Stimulated activated CD4-positive, alpha-beta T cell treated with anti-CD3 and anti-CD28 coated beads, Interleukin-1b, Interleukin-23, amount 100 ng/mL, for 1 hour (primary cell): ENCODE data around the gene OSCP1.

Experiments used
- DNase-seq, 2 donors: peaks; one replicate each; pipeline ENCODE4 v3.0.0-alpha.2; 2020; ENCODE audit warnings: low read depth in 2 of 2

The OSCP1 gene

GRCh38 chr1:36472656-36473055, 22.4 kb upstream of the OSCP1 start:
- DNase-seq, result no peak

- DNase-seq, result no peak
These were observed 21.8 kb upstream of the OSCP1 start for GRCh38 chr1:36471830-36472641.

- no peak for DNase-seq
These were observed 18.9 kb upstream of the OSCP1 start for GRCh38 chr1:36469163-36469562.

- DNase-seq, result no peak
These were observed 17.6 kb upstream of the OSCP1 start for GRCh38 chr1:36467700-36468455.

GRCh38 chr1:36467027-36467410, 16.8 kb upstream of the OSCP1 start:
- DNase-seq, result no peak

GRCh38 chr1:36466370-36467026, 16.2 kb upstream of the OSCP1 start:
- no peak for DNase-seq

GRCh38 chr1:36465731-36466369, 15.6 kb upstream of the OSCP1 start:
- DNase-seq, result no peak

- DNase-seq, result no peak
These were observed 14.5 kb upstream of the OSCP1 start for GRCh38 chr1:36464605-36465393.

GRCh38 chr1:36463803-36464604, 13.8 kb upstream of the OSCP1 start, which contains the start of gene MRPS15:
Gene MRPS15, minus strand, starts transcription at chr1:36464384. Its CDS starts 109 bp downstream, at chr1:36464275.
- DNase-seq, result peak; percentile 70 to 90

GRCh38 chr1:36463463-36463802, 13.2 kb upstream of the OSCP1 start:
- DNase-seq, result no peak

- no peak for DNase-seq
These were observed 8.7 kb upstream of the OSCP1 start for GRCh38 chr1:36458910-36459309.

- DNase-seq, result no peak
These were observed 7.4 kb upstream of the OSCP1 start for GRCh38 chr1:36457691-36458090.

- no peak for DNase-seq
These were observed 6.2 kb upstream of the OSCP1 start for GRCh38 chr1:36456391-36456928.

GRCh38 chr1:36455386-36455785, 5.1 kb upstream of the OSCP1 start:
- DNase-seq, result no peak

- no peak for DNase-seq
These were observed 3.5 kb upstream of the OSCP1 start for GRCh38 chr1:36453600-36454388.

GRCh38 chr1:36453051-36453450, 2.8 kb upstream of the OSCP1 start:
- DNase-seq, result no peak

- DNase-seq, result no peak
These were observed 661 bp upstream of the OSCP1 start for GRCh38 chr1:36450919-36451305.

- DNase-seq, result no peak
These were observed 1.7 kb downstream of the OSCP1 start for GRCh38 chr1:36448530-36449056.

- DNase-seq, result no peak
These were observed 2.8 kb downstream of the OSCP1 start for GRCh38 chr1:36447450-36447849.
